Stimulated activated CD8-positive, alpha-beta memory T cell treated with anti-CD3 and anti-CD28 coated beads, Interleukin-2, amount 100 ng/mL, for 1 hour (primary cell): ENCODE data around the gene KCNK6.

Experiments
- DNase-seq, 2 donors: peaks; one replicate each; pipeline ENCODE4 v3.0.0-alpha.2; 2020; ENCODE audit warnings: low read depth in 2 of 2

The KCNK6 gene

DNA sequence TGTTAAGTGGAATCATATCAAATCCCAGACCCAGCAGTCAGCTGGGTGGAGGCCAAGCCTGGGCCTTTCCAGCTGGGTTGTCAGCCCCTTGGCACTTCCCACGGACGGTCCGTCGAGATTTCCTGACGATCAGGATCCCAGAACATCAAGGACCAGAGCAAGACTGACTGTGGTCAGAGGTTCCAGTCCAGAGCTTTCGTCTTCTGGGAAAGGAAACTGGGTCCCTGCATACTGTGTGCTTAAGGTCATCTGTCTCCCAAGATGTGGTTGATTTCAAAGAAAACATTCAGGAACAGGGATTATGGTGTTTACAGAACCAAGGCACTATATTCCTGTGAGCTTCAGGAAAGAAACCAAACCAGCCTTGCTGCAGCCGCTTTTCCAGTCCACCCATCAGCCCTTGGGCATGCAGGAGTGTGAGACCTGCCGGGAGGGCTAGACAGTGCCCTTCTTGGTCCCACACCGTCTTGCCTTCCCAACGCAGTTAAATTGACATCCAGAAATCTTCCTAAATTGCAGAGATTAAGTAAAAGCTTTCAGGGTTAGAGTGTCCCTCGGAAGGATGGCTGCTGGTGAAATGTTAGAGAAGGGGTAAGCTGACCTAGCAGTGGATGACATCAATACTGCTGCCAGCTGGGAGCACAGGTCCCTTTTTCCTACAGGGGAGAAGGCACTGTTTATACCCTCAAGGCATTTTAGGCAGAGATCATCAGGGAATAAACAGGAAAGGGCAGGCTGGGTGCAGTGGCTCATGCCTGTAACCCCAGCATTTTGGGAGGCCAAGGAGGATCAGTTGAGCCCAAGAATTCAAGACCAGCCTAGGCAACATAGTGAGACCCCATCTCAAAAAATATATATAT, 20.6 kb upstream of the KCNK6 start:
- no peak for DNase-seq

DNA sequence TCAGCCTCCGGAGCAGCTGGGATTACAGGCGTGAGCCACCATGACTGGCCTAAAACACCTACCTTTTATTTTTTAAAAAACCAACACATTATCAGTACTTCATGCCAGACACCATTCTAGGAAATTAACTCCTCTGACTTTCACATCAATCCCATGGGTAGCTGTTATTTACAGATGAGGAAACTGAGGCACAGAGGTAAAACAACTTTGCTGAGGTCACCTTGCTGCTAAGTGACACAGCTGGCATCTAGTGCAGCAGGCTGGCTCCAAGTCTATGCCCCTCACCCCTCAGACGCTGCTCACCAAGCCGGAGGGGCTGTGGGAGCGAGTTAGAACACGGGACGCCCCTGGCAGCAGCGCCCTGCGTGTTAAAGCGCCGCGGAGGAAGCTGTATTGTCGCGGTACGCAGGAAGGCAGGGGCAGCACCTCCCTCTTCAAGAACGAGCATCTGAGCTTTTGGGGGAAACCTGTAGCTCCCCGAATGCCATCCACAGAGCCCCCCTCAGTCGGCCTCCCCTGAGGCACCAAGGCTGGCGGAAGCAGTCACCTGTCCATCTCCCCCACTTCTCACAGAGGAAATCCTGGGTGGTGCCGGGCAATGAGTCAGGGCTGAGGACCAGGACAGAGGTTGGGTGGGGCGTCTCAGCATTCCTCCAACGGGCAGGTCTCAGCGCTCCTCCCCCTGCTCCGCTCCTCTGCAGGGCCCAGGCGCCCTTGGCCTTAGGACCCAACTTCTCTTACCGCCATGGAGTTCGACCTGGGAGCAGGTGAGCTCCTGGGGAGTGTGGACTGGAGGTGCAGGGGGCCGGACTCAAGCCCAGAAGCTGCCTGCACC, 15.9 kb upstream of the KCNK6 start, which contains the start of gene C19orf33:
C19orf33 (plus strand) TSS at position 735 of the 835 bp plus-strand sequence; CDS start at position 746, 11 bp downstream.
- DNase-seq = no peak

DNA sequence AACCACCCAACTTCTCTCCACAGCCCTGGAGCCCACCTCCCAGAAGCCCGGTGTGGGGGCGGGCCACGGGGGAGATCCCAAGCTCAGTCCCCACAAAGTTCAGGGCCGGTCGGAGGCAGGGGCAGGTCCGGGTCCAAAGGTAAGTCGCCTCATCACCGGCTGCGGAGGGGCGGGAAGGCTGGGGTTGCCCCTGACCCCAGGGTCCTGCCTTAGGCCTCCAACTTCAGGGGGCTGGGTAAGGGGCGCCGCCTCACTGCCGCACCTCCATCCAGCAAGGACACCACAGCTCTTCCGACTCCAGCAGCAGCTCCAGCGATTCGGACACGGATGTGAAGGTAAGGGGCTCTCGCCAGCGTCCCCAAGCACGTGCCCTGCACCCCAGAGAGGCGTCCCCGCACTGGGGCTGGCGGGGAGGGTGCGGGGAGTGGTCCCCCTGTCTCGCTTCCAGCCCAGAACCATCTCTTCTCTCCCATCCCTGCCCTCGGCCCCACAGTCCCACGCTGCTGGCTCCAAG, 15.2 kb upstream of the KCNK6 start:
- DNase-seq = no peak

DNA sequence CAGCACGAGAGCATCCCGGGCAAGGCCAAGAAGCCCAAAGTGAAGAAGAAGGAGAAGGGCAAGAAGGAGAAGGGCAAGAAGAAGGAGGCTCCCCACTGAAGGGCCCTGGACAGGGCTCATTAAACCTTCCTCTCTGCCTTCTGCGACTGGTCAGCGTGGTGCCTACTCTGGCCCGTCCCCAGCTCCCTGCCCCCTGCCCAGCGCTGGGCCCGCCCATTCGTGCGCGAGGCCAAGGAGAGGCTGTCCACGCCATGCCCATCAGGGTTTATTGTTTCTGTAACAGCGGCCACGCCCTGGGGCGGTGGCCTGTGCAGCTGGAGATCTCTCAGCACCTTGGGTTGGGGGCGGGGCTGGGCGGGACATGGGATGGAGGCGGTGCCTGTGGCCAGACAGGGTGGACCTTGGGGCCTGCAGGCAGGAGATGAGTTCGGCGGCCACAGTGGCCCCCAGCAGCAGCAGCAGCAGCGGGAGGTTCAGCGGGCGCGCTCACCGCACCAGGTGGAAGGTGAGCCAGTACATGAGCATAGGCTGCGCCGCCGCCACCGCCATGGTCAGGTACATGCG, 14.7 kb upstream of the KCNK6 start:
- no peak for DNase-seq

DNA sequence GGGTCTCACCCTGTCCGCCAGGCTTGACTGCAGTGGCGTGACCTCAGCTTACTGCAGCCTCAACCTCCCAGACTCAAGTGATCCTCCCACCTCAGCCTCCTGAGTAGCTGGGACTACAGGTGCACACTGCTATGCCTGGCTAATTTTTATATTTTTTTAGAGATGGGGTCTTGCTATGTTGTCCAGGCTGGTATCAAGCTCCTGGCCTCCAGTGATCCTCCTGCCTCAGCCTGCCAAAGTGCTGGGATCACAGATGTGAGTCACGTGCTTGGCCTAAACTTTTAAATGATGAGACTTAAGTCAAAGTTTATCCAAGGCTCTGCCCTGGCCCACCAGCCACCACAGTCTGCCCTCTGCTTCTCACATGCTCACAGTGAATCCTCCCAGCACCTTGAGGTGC, 13.4 kb upstream of the KCNK6 start:
- no peak for DNase-seq

DNA sequence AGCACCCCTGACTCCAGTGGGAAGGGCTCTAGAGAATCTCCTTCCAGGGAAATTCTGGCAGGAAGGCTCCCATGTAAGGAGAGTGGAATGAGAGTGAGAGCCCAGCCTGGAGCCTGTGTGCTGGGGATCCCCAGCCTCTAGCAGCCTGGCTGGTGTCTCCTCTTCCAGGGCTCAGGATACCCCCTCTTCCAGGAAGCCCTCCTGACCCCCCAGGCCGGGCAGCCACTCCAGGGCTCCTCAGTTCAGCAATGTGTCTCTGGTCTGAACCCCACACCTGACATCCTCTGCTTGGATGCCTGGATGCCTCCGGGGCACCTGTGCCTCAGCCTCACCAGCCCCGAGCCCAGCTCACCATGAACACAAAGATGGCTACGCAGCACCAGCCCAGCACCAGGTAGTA, 12.6 kb upstream of the KCNK6 start:
- no peak for DNase-seq

DNA sequence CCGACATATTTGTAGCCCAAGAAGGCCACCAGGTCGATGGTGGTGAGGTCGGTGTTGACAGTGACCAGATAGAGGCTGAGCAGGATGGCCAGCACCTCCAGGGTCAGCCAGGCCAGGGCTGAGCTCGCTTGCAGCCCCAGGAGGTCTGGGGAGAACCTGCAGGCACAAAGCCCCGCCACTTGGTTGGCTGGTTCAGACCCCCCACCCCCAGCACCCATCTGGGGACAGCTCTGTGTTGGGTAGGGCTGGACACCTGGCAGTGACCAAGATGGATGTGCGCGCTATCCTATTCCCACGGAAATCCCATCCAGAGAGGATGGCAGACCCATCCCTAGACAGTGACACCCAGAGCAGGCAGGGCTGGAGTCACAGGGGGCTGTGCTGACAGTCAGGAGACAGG, 12.0 kb upstream of the KCNK6 start:
- DNase-seq = no peak

DNA sequence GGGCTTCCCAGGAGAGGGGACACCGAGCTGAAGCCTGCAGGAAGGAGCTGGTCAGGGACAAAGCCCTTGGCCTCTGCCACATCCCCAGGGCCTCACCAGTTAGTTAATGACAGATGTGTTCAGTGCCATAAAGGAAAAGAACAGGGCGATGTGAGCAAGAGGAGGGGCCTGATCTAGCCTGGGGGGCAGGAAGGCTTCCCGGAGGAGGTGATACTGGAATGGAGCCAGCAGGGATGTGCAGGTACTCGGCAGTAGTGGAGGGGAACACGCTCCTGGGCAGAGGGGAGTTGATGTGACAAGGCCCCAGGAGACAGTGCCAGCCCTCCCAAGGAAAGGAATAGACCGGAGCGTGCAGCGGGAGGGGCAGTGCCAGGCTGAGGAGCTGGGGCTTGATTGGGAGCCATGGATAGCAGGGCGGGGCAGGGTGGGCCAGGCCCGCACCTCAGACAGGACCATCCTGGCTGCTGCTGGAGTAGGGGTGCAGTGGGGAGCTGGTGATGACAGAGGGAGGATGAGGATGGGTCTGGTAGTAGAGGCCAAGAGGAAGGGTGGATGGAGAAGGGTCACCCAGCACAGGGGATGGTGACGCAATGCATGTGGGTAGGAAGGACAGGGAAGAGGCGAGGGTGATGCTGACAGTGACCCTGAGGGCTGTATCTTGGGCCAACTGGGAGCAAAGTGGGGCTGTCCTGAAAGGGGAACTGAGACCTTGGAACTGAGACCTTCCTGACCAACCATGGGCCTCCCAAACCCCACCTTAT, 11.5 kb upstream of the KCNK6 start:
- DNase-seq = no peak

DNA sequence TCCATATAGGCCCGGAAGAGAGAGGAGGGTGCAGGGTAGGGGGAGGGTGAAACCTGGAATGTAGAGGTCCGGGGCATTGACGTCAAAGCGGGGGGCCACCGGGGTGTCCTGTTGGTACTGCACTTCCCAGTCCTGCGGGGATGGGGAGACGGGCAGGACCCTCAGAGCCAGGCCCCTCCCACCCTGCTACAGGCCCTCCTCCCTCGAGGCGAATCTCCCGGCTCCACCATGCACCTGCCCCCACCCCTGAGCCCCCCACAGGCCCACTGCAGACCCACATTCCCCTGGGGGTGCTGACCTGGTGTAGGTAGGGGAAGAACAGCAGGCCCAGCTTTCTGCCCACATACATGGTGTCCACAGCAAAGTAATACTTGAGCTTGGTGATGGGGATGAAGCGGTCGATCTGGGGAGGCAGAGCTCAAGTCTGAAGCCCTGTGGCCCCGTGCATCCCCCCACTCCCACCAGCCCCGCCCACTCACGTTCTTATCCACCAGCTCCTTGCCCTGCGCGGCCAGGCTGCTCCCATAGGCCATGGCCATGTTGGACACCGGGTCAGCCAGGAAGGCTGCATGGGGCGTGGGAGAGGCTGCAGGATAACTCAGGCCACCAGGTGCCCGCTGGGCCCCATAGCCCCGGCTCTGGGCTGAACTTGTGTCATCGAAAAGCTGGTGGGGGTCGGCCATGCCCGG, 10.6 kb upstream of the KCNK6 start:
- no peak for DNase-seq

DNA sequence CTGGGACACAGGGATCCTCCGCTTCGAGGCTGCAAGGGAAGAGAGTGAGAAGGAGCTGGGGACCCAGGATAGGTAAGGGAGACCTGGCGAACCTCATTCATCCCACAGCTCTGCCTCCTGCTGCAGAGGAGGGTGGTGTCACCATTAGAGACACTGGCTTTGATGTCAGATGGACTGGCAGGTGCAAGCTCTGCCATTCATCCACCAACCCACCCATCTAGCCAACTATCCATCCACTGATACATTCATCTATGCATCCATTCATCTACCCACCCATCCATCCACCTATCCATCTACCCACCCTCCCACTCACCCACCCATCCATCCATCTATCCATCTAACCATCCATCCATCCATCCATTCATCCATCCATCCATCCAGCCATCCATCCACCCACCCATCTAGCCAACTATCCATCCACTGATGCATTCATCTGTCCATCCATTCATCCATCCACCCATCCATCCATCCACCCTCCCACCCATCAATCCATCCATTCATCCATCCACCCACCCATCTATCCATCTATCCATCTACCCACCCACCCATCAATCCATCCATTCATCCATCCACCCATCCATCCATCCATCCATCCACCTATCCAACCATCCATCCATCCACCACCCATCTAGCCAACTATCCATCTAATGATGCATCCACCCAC, 9.9 kb upstream of the KCNK6 start:
- DNase-seq = no peak

DNA sequence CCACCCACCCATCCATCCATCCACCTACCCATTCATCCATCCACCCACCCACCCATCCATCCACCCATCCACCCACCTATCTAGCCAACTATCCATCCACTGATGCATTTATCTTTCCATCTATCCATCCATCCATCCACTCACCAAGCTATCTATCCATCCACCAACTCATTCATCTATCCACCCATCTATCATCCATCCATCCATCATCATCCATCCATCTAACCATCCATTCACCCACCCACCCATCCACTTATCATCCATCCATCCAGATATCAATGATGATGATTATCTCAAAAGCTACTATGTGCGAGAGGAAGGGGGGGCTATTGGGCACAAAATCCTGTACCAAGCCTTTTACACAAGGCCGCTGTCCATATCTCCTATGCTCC, 9.4 kb upstream of the KCNK6 start:
- no peak for DNase-seq

DNA sequence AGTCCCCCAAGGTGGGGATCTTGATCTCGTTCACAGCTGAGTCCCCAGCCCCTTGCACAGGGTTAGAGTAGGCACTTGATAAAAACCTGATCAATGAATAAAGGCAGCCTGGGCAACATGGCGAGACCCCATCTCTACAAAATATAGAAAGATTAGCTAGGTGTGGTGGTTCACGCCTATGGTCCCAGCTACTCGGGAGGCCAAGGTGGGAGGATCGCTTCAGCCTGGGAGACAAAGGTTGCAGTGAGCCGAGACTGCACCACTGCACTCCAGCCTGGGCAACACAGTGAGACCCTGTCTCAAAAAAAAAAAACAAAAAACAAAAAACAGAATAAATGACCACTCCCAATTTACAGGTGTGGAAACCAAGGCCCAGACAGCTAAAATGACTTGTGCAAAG, 8.7 kb upstream of the KCNK6 start:
- DNase-seq = no peak

DNA sequence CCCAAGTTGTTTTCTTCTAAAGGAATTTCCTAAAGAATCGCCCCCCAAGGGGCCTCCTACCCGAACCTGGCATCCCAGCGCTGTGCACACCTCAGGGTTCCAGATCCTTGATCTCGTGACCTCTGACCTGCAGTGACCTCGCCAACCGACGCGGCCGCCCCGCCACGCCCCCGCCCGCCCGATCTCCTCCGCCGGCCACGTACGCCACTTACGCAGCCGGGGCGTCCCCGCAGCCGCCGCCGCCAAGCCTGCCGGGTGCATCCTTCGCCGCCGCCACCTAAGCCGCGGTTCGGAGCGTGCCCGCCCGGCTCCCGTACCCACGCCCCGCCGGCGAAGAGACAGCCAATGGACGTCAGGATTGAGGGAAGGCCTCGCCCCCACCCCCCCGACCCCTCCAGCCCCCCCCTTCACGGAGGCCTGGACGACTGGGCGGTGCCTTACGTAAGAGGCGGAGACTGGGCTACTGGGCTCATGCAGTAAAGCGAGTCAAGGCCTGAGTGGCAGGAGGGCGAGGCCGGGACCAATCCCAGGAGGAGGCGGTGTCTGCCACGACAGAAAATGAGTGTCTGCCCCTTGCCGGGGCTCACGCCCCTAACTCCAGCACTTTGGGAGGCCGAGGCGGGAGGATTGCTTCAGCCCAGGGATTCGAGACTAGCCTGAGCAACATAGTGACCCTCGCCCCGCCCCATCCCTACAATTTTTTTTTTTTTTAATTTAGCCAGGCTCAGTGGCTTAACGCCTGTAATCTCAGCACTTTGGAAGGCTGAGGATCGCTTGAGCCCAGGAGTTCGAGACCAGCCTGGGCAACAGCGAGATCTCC, 3.8 kb upstream of the KCNK6 start, which contains the start of gene YIF1B:
YIF1B (minus strand) TSS at position 291 of the 820 bp plus-strand sequence; CDS start at position 261, 30 bp downstream.
- DNase-seq = peak; percentile 88 to 90

DNA sequence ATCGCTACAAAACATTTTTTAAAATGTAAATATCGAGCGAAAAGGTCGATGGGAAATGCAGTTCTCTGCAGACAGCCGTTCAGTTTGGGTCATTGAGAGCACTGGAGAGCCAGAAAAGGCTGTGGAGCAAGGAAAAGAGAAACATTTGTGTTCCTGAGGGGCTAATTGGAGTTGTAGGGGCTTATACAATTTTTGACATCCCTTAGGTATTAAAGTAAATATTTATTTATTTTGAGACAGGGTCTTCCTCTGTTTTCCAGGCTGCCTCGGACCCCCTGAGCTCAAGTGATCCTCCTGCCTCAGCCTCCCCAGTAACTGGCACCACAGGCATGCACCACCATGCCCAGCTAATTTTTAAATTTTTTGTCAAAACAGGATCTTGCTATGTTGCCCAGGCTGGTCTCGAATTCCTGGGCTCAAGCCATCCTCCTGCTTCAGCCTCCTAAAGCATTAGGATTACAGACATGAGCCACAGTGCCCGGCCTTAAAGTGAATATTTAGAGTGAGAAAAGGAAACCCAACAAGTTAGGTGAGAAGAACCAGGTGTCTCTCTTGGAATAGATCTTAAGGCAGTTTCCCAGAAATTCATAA, 3.1 kb upstream of the KCNK6 start:
- DNase-seq = no peak

DNA sequence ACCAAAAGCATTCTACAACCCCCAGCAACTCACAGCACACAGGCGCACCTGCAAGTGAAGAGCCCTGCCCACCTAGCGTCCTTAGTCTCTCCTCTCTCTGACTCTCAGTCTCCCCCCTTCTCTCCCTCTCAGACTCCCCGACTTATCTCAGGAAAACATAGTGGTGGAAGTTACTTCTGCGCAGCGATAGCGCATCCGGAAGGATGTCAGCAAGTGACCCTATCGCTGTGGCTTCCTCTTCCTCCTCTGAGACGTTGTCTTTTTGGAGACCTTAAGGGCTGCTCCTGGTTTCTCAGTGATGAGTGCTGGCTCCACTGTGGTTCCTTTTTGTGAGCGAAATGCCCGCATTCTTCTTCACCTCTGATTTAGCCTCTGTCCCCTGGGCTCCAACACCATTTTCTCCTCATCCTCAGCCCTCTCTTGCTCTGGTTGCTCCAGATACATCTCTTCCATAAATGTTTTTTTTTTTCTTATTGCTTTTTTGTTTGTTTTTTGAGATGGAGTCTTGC, 2.5 kb upstream of the KCNK6 start:
- no peak for DNase-seq

DNA sequence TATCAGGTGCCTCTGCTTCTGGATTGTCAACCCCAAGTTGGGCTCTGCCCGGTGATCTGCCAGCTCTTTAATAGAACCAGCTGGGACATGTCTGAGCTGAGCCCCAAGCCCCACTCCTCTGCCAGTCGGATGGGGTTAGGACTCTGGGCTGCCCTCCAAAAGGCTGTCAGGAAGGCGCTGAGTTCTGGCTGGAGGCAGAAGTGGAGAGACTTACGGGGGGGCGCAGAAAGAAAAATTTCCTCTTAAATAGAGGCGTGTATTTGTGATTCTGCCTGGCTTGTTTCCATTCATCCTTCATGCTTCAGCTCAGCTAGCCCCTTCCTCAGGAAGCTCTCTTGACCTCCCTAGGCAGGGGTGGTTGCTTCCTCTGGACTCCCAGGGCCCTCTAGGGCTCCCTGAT, 985 bp upstream of the KCNK6 start:
- no peak for DNase-seq

DNA sequence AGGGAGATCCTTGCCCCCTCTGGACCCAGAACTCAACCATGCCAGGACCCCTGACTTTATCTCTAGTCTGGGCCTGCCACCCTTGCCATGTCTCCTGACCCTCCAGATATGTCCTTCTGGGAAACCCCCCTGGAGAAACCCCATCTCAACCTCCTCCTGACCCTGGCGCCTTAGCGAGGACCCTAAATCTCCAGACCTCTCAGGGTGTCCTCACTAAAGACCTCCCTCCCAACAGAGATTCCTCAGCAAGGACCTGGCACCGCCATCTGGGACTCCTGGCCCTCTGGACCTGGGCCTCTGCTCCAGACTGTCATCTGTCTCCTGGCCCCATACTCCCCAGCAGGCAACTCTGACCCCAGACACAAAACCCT, 1.3 kb downstream of the KCNK6 start:
- DNase-seq = no peak

DNA sequence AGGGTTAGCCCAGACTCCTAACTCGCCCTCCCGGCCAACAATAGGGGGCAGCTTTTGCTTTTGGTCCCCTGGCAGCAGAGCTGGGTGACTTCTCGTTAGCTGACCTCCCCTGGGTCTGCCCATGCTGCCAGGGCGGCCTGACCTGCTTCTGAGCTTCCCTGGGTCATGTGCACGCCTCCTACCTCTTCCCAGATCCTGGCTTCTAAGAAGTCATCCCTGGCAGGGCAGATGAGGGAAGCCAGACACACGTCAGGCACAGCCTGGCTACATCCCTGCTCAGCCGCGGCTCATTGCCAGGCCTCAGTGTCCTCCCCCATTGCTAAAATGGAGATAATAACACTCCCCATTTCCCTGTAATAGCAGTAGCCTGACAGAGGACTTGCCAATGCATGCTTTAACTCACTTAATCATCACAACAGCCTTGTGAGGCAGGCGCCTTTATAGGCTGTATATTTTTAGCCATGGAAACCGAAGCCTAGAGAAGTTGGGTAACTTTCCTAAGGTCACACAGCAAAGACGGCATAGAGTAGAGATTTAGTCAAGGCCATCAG, 2.1 kb downstream of the KCNK6 start:
- DNase-seq = no peak

DNA sequence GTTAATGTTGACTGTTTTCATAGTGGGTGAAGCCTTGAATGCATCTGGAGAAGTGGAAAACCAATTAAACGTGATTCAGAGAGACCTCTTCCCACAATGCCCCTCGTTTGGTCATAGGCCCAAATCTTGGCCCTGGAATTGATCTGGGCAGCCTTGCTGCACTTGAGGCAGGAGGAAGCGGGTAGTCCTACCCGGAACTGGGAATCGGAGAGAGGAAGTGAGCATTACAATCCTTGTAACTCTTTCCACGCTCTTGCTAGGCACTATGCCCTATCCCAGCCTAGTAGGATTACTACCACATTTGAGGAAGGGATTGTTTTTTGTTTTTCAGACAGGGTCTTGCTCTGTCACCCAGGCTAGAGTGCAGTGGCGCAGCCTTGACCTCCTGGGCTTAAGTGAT, 3.6 kb downstream of the KCNK6 start:
- no peak for DNase-seq
